Endothelial cell (in vitro differentiated cells): ENCODE measurements around the gene PLD6. TPM values are rescaled to one million over a fixed set of nuclear protein-coding genes. Genes with fewer than 3 reads are reported as not detected.
"Not testable (repeated sequence)": the region's sequence is repeated elsewhere in the genome, so short reads cannot be mapped to it uniquely, and the experiment has no call there.

ENCODE experiments used
- DNase-seq: peaks from one replicate; pipeline ENCODE4 v3.0.0; 2021; ENCODE audit warnings: low spot score
- H3K27ac Mint-ChIP-seq: one replicate; pipeline ENCODE4 v1.8.0; 2021; ENCODE audit warnings: mixed read lengths, inconsistent platforms; ENCODE audit not compliant: unreplicated experiment
- H3K27me3 Mint-ChIP-seq: one replicate; pipeline ENCODE4 v1.8.0; 2021; ENCODE audit warnings: mild to moderate bottlenecking, moderate library complexity, mixed read lengths, inconsistent platforms; ENCODE audit not compliant: unreplicated experiment
- H3K36me3 Mint-ChIP-seq: one replicate; pipeline ENCODE4 v1.8.0; 2021; ENCODE audit warnings: mild to moderate bottlenecking, low read depth, mixed read lengths, inconsistent platforms; ENCODE audit not compliant: unreplicated experiment
- H3K4me1 Mint-ChIP-seq: one replicate; pipeline ENCODE4 v1.8.0; 2021; ENCODE audit warnings: mild to moderate bottlenecking, mixed read lengths, inconsistent platforms; ENCODE audit not compliant: unreplicated experiment
- H3K4me3 Mint-ChIP-seq: one replicate; pipeline ENCODE4 v1.8.0; 2021; ENCODE audit warnings: mild to moderate bottlenecking, mixed read lengths, inconsistent platforms; ENCODE audit not compliant: unreplicated experiment
- H3K9me3 Mint-ChIP-seq: one replicate; pipeline ENCODE4 v1.8.0; 2021; ENCODE audit warnings: mixed read lengths, inconsistent platforms; ENCODE audit not compliant: unreplicated experiment
- long read RNA-seq: library from polyadenylated mRNA; unstranded; transcript quantifications from one replicate; pipeline ENCODE4 v2.0.0, GENCODE V29; 2020; ENCODE audit not compliant: unreplicated experiment
- total RNA-seq: library from RNA; stranded (reverse); fragmentation: NEBNext Ultra II Directional; extraction: Animal tissue kit (Norgen Biotek cat#: 25700); gene quantifications from one replicate; pipeline ENCODE4 v1.2.1, GENCODE V29; 2021; ENCODE audit not compliant: unreplicated experiment
- TF ChIP-seq, protein P1 (sequence below): fragments of 200-600 bp; sonication (generic); IDR thresholded peaks from one replicate; pipeline ENCODE4 v1.5.0; 2021; ENCODE audit warnings: antibody characterized with exemption; ENCODE audit not compliant: unreplicated experiment

The PLD6 gene, protein sequence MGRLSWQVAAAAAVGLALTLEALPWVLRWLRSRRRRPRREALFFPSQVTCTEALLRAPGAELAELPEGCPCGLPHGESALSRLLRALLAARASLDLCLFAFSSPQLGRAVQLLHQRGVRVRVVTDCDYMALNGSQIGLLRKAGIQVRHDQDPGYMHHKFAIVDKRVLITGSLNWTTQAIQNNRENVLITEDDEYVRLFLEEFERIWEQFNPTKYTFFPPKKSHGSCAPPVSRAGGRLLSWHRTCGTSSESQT
- 0.21 TPM for total RNA-seq
- long read RNA-seq: 0 reads

DNA sequence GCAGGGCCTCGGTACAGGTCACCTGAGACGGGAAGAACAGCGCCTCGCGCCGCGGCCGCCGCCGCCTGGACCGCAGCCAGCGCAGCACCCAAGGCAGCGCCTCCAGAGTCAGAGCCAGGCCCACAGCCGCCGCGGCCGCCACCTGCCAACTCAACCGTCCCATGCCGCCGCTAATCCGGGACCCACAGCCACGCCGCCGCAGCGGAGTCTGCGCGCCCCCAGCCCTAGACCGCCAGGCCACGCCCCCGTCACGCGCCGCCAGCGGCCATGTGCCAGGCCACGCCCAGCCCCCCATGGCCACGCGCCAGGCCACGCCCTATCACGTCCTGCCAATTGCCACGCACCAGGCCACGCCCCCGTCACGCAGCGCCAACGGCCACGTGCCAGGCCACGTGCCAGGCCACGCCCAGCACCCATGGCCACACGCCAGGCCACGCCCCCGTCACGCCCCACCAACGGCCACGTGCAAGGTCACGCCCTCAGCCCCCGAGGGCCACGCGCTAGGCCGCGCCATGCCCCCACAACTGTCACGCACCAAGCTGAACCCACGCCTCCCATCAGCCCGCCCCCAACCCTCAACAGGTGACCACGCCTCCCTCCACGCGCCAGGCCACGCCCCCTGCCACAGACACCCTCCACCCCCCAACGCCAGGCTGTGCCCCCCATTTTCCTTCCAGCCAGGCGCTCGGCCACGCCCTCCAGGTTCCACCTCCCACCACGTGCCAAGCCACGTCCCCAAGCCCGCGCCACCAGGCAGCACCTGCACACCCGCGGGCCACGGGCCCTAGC lies at the start of gene PLD6:
PLD6 (minus strand) TSS at position 210 of the 789 bp plus-strand sequence; CDS start at position 163, 47 bp downstream.
- H3K4me3 Mint-ChIP-seq: no peak within 1 kb of the TSS
- peaks cover 8% of the 10 kb centered on the region for H3K4me1 Mint-ChIP-seq
- peaks cover 2% of the 10 kb centered on the region for H3K27me3 Mint-ChIP-seq
- TF ChIP-seq, protein P1, sequence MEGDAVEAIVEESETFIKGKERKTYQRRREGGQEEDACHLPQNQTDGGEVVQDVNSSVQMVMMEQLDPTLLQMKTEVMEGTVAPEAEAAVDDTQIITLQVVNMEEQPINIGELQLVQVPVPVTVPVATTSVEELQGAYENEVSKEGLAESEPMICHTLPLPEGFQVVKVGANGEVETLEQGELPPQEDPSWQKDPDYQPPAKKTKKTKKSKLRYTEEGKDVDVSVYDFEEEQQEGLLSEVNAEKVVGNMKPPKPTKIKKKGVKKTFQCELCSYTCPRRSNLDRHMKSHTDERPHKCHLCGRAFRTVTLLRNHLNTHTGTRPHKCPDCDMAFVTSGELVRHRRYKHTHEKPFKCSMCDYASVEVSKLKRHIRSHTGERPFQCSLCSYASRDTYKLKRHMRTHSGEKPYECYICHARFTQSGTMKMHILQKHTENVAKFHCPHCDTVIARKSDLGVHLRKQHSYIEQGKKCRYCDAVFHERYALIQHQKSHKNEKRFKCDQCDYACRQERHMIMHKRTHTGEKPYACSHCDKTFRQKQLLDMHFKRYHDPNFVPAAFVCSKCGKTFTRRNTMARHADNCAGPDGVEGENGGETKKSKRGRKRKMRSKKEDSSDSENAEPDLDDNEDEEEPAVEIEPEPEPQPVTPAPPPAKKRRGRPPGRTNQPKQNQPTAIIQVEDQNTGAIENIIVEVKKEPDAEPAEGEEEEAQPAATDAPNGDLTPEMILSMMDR: no peak
- no peak for DNase-seq
- no peak within 1 kb of the TSS for H3K27ac Mint-ChIP-seq
- H3K9me3 Mint-ChIP-seq: no peaks in the 10 kb centered on the region
- peaks cover 2% of the 10 kb centered on the region for H3K36me3 Mint-ChIP-seq

DNA sequence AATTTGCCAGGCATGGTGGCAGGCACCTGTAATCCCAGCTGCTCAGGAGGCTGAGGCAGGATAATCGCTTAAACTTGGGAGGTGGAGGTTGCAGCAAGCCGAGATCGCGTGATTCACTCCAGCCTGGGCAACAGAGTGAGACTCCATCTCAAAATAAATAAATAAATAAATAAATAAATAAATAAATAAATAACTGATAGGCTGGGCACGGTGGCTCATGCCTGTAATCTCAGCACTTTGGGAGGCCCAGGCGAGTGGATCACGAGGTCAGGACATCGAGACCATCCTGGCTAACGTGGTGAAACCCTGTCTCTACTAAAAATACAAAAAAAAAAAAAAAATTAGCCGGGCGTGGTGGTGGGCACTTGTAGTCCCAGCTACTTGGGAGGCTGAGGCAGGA lies 49.6 kb upstream of the PLD6 start:
- peaks cover 41% of the 10 kb centered on the region for H3K36me3 Mint-ChIP-seq
- H3K4me1 Mint-ChIP-seq, H3K27me3 Mint-ChIP-seq, H3K4me3 Mint-ChIP-seq, H3K27ac Mint-ChIP-seq, DNase-seq, H3K9me3 Mint-ChIP-seq: not testable (repeated sequence)

DNA sequence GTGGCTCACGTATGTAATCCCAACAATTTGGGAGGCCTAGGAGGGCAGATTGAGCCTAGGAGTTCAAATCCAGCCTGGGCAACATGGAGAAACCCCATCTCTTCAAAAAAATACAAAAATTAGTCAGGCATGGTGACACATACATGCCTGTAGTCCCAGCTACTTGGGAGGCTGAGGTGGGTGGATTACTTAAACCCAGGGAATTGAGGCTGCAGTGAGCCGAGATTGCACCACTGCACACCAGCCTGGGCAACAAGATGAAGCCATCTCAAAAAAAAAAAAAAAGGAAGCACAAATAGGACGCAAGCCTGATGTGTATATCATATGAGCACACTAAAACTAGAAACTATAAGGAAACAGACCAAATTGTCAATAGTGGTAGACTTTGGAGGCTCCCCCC lies 47.9 kb upstream of the PLD6 start:
- Mint-ChIP-seq H3K36me3 (peaks cover 27% of the 10 kb centered on the region), H3K27ac (no peak overlapping the region), H3K9me3 (no peaks in the 10 kb centered on the region), H3K4me3 (no peak overlapping the region), H3K27me3 (peaks cover 4% of the 10 kb centered on the region), H3K4me1 (no peaks in the 10 kb centered on the region)
- TF ChIP-seq, protein P1: no peak
- DNase-seq: no peak

DNA sequence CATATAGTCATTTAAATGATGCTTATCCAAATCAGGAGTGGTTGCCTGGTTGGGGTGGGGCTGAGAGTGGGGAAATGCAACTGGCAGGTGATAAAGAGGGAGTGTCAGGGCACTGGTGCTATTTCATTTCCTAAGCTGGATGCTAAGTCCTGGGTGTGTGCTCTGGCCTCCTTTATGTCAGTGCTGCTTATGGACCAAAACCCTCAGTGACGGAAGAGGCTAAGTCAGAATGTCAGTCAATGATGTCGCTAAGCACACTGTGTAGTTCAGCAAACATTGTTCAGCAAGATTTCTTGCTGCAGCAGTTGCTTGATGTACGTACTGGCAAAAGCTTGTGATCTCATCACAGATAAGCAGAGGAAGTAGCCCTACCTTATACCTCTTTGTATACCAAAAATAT lies 47.3 kb upstream of the PLD6 start:
- TF ChIP-seq, protein P1: no peak
- no peak for DNase-seq
- Mint-ChIP-seq H3K9me3 (no peaks in the 10 kb centered on the region), H3K27ac (no peak overlapping the region), H3K4me1 (no peaks in the 10 kb centered on the region), H3K27me3 (peaks cover 4% of the 10 kb centered on the region), H3K36me3 (peaks cover 24% of the 10 kb centered on the region), H3K4me3 (no peak overlapping the region)

DNA sequence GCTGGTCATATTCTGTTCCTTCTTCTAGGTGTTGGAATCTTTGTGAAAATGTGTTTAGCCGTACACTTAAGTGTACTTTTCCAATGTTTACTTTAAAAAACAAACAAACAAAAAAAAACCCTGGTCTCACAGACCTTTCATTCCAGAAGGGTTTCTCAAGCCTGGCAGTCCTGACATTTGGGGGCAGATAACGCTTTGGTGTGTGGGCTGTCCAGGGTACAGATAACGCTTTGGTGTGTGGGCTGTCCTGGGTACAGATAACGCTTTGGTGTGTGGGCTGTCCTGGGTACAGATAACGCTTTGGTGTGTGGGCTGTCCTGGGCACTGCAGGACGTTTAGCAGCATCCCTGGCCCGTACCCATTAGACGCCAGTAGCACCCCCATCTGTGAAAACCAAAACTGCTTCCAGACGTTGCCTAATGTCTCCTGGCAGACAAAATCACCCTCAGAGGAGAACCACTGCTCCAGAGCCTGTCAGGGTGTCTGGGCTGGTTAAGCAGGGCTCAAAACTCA lies 46.1 kb upstream of the PLD6 start:
- Mint-ChIP-seq H3K9me3 (no peaks in the 10 kb centered on the region), H3K4me3 (peak overlapping the region; percentile 32), H3K4me1 (no peaks in the 10 kb centered on the region)

More for the DNA sequence above, 46.1 kb upstream of the PLD6 start:
- TF ChIP-seq, protein P1: no peak
- DNase-seq: no peak
- peaks cover 21% of the 10 kb centered on the region for H3K36me3 Mint-ChIP-seq
- no peak overlapping the region for H3K27ac Mint-ChIP-seq
- H3K27me3 Mint-ChIP-seq: peaks cover 4% of the 10 kb centered on the region
